HCT116 (cell line): Measurements from ENCODE around the gene ORC5.

Source experiments
- EZH2 ChIP-seq: fragments of 200-600 bp; sonication (generic); IDR thresholded peaks from 2 replicates; pipeline ENCODE4 v1.6.1; 2017; ENCODE audit warnings: antibody characterized with exemption, mixed run types
- JUND ChIP-seq: IDR thresholded peaks from 2 replicates; pipeline ENCODE4 v1.6.1; 2012
- POLR2AphosphoS5 ChIP-seq: IDR thresholded peaks from 2 replicates; pipeline ENCODE4 v1.6.1; 2011; ENCODE audit warnings: mild to moderate bottlenecking, low read depth, low read length, moderate library complexity
- TF ChIP-seq, protein P1 (sequence below): IDR thresholded peaks from 2 replicates; pipeline ENCODE4 v1.6.1; 2011; ENCODE audit warnings: mild to moderate bottlenecking, low read length, moderate library complexity; ENCODE audit not compliant: insufficient replicate concordance; ENCODE audit errors: extremely low read depth

DNA sequence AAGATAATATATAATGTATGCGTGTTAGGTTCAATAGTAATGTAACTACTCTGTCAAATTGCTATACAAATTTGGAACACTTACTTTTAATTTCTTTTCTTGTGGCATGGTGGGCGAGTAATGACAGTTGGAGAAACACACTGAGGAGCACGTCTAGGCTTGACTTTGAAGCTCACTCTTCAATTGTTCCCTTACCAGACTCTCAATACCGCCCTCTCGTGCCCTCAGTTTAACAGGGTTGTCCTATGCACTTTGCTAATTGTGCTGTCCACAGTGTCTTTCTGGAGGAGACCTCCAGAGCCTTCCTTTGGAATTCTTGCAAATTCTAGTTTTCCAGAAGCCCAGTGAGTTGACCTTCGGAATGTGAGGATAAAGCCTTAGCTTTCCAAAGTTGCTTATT is 111.1 kb downstream of the ORC5 start:
- TF ChIP-seq JUND = no peak
- TF ChIP-seq EZH2 = no peak
- TF ChIP-seq, protein P1, sequence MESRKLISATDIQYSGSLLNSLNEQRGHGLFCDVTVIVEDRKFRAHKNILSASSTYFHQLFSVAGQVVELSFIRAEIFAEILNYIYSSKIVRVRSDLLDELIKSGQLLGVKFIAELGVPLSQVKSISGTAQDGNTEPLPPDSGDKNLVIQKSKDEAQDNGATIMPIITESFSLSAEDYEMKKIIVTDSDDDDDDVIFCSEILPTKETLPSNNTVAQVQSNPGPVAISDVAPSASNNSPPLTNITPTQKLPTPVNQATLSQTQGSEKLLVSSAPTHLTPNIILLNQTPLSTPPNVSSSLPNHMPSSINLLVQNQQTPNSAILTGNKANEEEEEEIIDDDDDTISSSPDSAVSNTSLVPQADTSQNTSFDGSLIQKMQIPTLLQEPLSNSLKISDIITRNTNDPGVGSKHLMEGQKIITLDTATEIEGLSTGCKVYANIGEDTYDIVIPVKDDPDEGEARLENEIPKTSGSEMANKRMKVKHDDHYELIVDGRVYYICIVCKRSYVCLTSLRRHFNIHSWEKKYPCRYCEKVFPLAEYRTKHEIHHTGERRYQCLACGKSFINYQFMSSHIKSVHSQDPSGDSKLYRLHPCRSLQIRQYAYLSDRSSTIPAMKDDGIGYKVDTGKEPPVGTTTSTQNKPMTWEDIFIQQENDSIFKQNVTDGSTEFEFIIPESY = no peak
- TF ChIP-seq POLR2AphosphoS5 = no peak
